Measurements from ENCODE around the gene ID3. TPM values are rescaled to one million over a fixed set of nuclear protein-coding genes. Genes with fewer than 3 reads are reported as not detected.

ID3 gene
- total and polyA plus RNA-seq, 9 of the 15 experiments (the other 6 are each of a cell fraction or from before 2014, with no cell fraction given): 6.8 to 59.8 (median 23.5) TPM

- TF ChIP-seq E2F1 (CRISPR knock-in tag; IDR thresholded peaks at IDR 0.05) (peak; percentile 57; the same call in 1 of the 2 replicates), ZNF561 (CRISPR knock-in tag; conservative IDR thresholded peaks at IDR 0.05) (no peak), ZNF165 (CRISPR knock-in tag; IDR thresholded peaks at IDR 0.05; ENCODE audit: borderline replicate concordance) (no peak), HOXB6 (CRISPR knock-in tag; IDR thresholded peaks at IDR 0.05; ENCODE audit: borderline replicate concordance) (no peak), SFPQ (IDR thresholded peaks at IDR 0.05; ENCODE audit: low read depth, low read length) (no peak), SIN3A (IDR thresholded peaks at IDR 0.05; ENCODE audit: borderline replicate concordance in 2 of 2, control insufficient read depth in 1 of 2, low read depth in 2 of 2, low read length in 2 of 2) (peak in 1 of 2 experiments; percentile 52; a peak in 2 of 4 replicates), RBM17 (IDR thresholded peaks at IDR 0.05; ENCODE audit: borderline replicate concordance, low read depth, low read length) (no peak), POLR2G (IDR thresholded peaks at IDR 0.05; ENCODE audit: low read depth, low read length) (peak; percentile 29; the same call in 1 of the 2 replicates), ZSCAN29 (IDR thresholded peaks at IDR 0.05) (no peak), STAT5A (IDR thresholded peaks at IDR 0.05; ENCODE audit: borderline replicate concordance, low read length) (no peak), SP2 (IDR thresholded peaks at IDR 0.05; ENCODE audit: extremely low read depth, low read depth, low read length, poor library complexity, severe bottlenecking) (no peak), SP1 (CRISPR knock-in tag; IDR thresholded peaks at IDR 0.05) (peak; percentile 57; the same call in 1 of the 2 replicates), THRA (IDR thresholded peaks at IDR 0.05) (no peak), THRAP3 (IDR thresholded peaks at IDR 0.05; ENCODE audit: borderline replicate concordance) (no peak), CBFA2T3 (IDR thresholded peaks at IDR 0.05) (0 out of 2 replicates have a peak, but pooled peaks have one; percentile 13), STAT5B (CRISPR knock-in tag; IDR thresholded peaks at IDR 0.05) (no peak), MTA2 (IDR thresholded peaks at IDR 0.05; ENCODE audit: low read depth) (peak; percentile 31; the same call in 1 of the 2 replicates), SMAD1 (IDR thresholded peaks at IDR 0.05; ENCODE audit: low read depth, low read length, partially characterized antibody) (peak; percentile 35), MTA3 (IDR thresholded peaks at IDR 0.05; ENCODE audit: borderline replicate concordance) (peak; percentile 64; the same call in 1 of the 2 replicates), ETV5 (CRISPR knock-in tag; IDR thresholded peaks at IDR 0.05; ENCODE audit: low read depth) (no peak), MCM7 (IDR thresholded peaks at IDR 0.05) (no peak), NCOA4 (IDR thresholded peaks at IDR 0.05; ENCODE audit: partially characterized antibody) (no peak), CBX5 (IDR thresholded peaks at IDR 0.05; ENCODE audit: borderline replicate concordance, low read depth) (no peak)
Observed at GRCh38 chr1:23528250-23528978, 30.9 kb downstream of the ID3 start (continued).
